HG03196 (cell line): Measurements from ENCODE around the gene DUOX2.
"Not testable (repeated sequence)": the region's sequence is repeated elsewhere in the genome, so short reads cannot be mapped to it uniquely, and the experiment has no call there.

Source experiments
- ATAC-seq: cut with Tn5 transposase; IDR thresholded peaks from one replicate; pipeline ENCODE4 v1.9.1; 2021; ENCODE audit not compliant: unreplicated experiment

The DUOX2 gene

DNA sequence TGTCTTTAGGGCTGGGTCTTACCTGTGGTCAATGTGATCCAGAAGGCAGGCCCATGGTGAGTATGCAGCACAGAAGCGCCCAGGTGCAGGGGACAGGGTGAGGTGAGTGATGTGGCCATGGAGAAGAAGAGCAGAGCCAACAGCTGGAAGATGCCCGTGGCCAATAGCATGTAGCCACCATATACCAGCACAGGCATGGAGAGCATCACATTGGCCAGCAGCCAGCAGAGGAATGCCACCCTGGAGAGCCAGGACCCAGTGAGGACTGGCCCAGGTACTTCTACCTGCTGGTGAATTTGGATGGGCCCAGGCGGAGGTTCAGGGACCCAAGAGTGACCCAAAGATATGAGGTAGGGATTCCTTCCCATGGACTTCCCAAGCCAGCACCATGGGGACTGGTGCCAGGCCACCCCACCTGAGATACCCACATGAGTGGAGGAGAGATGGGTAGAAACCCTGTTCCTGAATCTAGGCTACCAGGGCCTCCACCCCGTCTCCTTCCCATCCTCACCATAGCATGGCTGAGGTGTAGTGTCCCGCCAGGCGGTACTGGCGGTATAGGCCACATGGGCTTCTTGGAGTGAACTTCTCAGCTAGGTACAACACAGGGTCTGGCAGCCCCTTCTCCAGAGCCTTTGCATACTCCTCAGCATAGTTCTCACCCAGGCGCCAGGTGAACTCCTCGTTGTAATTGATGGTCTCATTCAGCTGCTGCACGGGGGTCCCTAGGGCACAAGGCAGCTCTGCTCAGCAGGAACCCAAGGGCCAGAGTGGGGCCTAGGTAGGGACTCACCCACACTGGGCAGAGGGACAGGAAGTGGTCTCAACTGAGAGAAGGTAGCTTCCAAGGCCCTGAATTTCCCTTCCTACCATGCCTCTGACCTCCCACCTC lies 6.4 kb upstream of the DUOX2 start:
- no peak for ATAC-seq

DNA sequence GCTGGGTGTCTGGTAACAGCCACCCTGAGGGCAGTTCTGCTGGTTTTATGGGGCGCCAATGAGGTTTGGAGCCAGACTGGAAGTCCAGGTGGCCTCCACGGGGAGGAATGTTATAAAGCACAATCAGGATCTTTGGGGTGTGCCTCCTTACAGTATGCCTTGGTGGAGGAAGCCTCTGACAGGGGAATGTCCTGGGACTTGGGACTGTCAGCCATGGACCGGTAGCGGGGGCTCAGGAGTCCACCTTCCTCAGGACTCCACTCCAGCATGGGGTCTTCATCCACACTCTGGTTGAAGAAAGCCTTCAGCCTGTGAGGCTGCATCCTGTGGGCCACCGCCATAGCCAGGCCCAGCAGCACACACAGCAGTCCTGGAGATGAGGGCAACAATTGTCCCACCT lies 5.0 kb upstream of the DUOX2 start:
- ATAC-seq = no peak

DNA sequence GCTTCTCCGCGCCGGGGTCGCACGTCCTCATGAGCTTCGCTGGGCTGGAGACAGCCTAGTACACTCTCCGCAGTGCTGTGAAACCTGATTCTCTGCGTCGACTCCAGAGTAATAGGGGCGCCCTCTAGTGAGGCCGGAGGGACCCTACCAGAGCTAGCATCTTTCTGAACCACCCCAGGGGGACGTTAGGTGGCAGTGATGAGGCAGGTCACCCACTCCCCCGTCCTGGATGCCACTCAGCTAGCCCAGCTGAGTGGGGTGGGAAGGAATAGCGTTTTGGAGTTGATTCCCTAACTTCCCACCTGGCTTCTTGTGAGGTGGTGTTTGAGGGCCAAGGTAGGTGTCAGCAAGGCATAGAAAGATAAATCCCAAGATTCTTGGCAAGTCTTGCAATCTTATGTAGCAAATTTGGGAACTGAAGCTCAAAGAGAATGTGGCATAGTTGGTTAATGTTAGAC lies 4.2 kb upstream of the DUOX2 start:
- peak; percentile 91 for ATAC-seq

DNA sequence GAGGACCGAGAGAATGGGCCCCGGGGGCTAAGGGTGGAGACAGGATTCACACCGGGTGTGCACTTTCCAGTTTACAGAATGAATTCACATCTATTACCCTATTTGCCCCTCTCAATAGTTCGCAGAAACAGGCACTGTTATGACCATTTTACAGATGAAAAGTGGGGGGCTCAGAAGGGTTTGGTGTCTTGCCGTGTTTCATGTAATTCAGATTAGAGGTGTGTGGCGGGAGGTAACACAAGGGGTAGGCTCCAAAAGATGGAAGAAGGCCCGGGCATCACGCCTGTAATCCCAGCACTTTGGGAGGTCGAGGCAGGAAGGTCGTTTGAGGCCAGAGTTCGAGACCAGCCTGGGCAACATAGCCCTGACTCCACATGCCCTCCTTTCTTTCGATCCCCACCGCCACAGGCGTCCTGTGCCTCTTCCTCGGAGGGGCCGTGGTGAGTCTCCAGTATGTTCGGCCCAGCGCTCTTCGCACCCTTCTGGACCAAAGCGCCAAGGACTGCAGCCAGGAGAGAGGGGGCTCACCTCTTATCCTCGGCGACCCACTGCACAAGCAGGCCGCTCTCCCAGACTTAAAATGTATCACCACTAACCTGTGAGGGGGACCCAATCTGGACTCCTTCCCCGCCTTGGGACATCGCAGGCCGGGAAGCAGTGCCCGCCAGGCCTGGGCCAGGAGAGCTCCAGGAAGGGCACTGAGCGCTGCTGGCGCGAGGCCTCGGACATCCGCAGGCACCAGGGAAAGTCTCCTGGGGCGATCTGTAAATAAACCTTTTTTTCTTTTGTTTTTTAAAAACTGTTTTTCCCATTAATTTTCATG lies 3.5 kb upstream of the DUOX2 start:
- ATAC-seq = no peak

DNA sequence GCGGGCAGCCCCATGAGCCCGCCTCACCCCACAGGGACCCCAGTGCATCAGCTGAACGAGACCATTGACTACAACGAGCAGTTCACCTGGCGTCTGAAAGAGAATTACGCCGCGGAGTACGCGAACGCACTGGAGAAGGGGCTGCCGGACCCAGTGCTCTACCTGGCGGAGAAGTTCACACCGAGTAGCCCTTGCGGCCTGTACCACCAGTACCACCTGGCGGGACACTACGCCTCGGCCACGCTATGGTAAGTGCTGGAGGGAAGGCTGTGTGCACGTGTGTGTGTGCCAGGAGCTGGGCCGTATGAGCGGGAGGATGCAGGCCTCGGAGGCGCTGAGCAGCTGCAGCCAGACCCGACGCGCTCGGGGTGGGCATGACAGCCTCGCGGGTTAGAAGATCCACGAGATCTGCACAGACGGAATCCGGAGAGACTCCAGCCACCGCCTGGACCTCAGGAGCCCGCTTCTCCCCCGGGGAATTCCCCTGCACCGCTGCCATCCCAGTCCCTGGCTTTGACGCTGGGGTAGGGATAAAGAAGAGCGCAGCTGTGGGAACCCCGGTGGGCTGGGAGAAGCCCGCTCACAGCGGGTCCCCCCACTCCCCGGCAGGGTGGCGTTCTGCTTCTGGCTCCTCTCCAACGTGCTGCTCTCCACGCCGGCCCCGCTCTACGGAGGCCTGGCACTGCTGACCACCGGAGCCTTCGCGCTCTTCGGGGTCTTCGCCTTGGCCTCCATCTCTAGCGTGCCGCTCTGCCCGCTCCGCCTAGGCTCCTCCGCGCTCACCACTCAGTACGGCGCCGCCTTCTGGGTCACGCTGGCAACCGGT lies 2.7 kb upstream of the DUOX2 start:
- no peak for ATAC-seq

DNA sequence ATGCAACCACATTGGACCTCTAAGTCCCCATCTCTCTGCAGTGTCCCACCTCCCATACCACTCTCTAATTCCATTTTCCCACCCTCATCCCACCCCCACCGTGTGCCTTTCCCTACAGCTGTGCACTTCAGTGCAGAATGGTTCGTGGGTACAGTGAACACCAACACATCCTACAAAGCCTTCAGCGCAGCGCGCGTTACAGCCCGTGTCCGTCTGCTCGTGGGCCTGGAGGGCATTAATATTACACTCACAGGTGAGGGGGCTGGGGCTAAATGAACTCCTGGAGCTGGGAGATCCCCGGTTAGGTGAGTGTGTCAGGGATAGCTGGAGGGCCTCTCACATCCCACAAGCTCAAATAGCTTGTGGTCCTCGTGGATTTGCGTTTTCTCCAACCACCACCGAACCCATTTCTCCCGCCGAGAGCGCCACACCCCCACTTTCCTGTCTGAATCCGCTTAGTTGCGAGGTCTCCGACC lies 2.1 kb upstream of the DUOX2 start:
- ATAC-seq = no peak

DNA sequence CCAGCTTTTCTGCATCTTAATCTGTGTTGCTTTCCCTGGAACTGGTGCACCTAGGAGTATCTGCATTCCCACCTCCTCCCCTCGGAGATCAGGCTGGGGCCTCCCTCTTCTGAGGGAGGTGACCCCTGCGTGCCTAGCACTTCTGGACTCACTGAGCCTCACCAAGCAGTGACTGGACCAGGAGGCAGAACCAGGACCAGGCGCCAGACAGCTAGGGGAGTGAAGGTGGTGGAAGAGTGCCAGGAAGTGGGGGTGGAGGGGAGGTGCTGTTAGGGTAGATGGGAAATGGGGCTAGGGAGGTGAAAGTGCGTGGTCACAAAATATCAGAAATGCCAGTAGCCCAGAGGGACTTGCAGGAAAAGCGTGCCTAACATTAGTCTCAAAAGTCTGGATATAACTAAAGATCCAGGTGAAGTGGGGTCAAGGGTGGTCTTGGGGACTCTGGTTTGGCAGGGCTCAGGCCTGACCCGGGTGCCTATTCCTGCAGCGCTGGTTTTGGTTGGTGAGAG lies 1.4 kb upstream of the DUOX2 start:
- ATAC-seq = no peak

DNA sequence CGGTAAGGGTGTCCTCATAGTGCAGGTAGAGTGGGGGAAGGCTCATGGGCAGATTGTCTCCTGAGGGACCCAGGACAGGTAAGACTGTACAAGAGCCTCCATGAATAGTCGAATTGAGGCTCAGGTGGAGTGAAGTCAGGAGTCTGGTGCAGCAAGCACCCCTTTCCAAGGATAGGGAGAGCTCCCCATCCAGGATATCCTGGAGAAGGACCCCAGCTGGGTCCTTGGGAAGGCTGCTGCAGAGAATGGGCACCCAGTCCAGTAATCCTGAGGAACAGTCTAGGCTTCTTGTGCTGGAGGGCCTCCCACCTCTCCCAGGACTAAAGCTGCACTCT lies 746 bp upstream of the DUOX2 start:
- ATAC-seq = no peak

DNA sequence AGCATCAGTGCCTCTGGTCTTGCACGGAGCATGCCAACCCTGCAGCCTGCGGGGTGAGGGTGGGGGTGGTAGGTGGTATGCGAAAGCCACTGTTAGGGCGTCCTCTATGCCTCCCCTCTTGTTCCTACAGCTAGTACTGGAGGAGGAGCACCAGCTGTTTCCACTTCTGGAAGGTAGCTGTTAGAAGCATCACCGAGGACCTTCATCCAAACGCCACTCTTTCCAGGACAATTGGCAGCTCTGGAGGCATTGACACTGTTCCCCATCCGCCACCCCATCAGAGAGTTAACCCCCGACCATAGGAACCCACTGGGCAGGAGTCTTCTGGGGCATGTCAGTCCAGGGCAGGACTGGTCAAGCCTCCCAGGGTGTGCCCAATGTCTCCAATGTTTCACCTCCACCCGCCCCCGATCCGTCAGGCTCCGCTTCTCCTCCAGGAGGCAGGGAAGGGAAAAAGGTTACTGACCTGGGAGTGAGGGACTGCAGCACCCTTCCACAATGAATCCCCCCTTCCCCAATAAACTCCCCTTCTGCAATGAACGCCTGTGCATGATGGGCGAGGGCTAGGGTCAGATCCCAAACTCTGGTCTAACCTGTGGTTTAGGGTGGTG lies 487 bp downstream of the DUOX2 start:
- ATAC-seq = no peak

DNA sequence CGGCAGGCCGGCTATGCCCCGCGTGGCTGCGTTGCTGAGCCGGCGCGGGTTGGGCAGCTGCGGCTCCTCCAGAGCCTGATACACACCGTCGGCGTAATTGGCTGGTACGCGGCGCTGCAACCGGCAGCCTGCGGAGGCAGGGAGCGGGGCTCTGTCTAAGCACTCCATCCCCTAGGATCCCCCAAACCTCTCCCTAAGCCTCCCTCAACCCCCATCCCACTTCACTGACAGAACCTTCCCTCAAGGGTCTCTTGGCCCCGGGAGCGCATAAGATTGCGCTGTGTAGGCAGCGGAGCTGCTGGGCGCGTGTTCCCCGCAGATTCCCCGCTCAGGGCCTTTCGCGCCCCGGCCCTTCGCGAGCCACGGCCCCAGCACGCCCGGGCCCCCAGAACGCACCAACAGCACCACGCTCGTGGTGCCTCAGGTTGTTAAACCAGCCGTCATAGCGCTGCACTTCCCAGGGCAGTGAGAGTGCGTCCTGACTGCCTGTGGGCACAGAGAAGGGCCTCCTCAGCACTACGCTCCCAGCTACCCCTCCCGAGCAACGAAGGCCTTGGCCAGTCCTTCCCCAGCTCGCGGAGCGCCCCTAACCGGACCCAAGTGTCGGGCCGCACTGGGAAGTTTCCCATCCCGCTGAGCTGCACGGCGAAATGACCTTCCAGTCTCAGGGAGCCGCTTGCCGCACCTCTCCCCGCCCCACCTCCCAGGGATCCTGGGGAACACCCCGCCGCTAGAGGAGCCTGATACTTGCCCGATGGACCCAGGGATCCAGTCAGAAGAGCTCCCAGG lies 1.2 kb downstream of the DUOX2 start:
- no peak for ATAC-seq

DNA sequence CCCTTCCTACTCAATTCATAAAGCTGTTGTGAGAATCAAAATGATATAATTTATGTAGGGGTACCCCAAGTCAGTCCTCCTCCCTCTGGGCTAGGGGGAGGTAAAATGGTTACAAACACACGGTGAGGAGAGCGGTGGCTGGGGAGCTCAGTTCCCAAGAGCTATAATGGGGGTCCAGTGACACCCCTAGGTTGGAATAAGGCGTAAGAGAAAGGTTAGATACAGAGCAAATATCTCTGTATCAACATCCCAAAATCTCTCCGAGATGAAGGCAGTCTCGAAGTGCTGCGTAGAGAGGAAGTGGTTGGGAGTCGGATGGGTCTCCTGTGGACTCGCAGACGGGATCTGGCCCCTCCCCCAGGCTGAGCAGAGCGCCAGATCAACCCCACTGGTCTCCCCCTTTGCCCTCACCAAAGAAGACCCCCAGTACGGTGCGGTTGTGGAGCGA lies 1.8 kb downstream of the DUOX2 start:
- ATAC-seq = no peak

DNA sequence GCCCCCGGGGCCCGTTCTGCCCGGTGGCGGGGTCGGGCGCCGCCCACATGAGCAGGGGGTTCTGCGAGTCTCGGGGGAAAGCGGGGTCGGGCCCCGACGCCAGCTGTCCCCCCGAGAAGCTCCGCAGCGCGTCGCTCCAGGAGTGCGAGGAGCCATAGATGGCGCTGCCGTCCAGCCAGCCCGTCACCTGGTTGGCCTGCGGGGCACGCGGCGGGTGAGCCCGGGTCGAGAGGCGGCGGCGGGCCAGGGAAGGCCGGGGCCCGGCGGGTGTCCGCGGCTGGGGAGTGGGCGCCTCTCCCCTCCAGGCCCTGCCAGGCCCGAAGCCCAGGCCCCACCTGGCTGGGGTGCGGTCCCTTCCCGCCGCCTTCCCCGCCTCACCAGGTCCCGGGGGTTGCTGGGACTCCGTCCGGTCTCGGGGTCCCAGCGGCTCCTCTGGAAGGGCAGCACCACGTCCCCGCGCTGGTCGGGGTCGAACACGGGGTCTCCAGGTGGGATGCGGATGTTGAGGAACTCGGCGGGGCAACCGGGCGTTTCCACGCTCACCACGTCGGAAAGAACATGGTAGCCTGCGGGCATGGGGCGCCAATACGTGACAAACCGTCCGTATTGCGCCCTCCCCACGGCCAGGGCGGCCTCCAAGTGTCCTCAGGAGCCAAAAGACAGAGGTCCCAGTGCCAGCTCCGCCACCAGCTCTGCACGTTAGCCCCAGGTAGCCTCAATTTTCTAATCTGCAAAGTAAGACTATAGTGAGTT lies 2.4 kb downstream of the DUOX2 start:
- ATAC-seq = no peak

DNA sequence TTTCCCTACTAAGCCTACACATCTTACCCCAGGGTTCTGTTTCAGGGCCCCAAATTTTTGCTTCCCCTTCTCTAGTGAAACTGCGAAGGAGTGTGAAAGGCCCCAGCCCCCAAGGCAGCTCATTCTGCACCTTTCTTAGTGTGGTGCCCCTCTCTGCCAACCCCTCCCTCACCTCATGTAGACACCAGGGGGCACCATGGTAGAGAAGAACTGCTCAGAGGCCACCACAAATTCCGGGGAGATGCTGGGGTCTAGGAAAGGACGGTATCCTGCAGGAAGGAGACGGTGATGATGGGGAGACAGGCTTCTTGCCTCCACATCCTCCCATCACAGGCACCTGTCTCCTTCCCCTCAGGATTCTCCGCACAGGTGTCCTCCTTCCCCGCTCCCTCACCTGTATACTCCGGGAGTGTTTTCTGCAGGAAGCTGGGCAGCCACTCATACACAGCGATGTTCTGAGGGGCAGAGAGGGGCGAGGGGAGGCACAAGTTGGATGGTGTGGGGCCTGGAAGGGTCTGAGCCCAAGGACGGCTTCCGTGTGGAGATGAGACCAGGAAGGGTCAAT lies 3.6 kb downstream of the DUOX2 start:
- ATAC-seq = no peak

DNA sequence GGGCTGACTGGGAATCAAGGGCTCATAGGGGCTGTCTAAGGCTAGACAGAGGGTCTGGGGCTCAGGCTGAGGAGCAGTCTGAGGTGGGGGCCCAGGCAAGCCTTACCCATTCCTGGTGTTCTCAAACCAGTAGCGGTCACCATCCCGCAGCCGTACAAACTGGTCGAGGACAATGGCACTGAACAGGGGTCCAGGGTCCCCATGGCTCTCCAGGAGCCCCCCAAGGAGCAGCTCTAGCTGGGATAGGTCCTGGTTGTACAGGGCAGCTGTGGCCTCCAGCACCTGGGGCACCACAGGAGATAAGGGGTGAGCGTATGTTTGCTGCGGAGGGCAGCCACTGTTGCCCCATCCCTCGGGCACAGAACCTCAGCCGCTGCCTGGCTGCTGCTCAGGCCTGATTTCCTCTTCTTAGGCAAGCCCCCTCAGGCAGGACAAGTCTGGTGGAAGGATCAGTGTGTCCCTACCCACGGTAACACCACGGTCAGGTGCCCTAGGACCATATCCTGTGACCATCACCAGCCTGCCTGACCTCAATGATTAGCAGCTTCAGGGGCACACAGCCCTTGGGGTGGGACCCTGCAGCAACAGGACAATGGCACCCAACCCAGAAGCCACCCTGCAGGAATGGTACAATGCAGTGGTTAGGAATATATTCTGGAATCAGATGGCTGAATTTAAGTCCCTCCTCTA lies 5.9 kb downstream of the DUOX2 start:
- no peak for ATAC-seq

DNA sequence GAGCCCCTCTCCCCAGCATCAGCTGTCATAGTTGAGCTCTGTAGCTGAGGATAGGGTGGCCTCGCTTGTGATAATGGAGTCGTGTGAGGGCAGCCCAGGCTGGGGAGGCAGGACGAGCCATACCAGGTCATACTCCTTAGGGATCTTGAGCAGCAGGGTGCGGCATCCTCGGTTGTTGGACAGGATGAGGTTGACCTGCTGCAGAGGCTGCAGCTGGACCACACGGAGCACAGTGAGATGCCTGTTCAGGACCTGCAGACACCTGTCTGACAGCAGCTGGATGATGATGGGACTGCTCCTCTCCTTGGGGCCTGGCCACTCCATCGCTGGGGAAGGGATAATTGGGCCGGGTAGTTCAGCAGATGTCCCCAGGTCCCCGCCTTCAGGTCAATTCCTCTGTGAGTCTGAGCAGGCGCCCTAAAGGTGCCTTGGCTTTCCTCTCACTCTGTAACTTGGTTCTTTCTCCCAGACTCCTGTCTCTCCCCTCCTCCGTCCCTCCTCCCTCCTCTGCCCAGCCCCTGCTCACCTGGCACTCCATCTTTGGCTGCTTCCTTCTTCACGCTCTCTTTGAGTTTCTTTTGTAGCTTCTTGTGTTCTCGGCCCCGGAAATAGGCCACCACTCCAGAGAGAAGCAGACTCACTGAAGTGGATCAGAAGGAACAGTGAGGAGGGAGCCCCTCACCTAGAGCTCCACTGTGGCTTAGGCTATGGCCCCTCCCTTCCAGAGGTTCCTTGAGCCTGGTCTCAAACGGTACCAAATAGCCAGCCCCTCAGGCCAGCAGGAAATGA lies 7.8 kb downstream of the DUOX2 start:
- no peak for ATAC-seq

DNA sequence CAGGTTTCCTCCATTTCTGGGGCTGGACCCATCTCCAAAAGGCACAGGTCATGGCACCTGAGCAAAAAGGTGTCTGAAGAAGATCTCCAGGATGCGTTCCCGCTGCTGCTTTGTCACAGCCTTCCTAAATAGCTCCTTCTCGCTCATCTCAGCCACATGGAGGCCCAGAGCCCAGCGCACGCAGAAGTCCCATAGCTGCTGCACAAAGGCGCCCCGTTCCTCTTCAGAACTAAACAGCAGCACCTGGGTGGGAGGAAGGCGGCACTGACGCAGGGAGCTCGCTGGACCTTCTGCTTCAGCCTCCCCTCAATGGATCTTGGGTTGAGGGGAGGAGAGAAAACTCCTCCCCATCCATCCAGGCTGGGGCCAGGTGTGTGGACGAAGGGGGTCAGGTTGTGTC lies 8.4 kb downstream of the DUOX2 start:
- no peak for ATAC-seq

DNA sequence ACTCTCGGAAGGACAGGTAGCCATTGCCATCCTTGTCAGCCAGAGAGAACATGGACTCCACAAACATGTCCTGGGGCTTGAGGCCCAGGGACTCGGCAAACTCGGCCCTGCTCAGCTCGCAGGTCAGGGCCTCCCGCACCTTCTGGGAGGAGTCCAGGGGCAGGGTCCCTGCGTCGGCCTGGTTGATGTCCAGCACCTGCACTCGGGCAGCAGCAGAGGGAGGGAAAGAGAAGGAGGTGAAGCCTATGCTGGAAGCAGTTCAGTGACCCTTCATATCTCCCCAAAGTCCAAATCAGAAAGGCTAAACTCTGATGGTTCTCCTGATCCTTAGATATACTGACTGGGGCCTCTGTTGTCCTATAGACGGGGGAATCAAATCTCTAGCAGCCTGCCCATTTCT lies 9.8 kb downstream of the DUOX2 start:
- not testable (repeated sequence) for ATAC-seq
